Cardiac muscle cell (in vitro differentiated cells and primary cell): ENCODE measurements around the gene TEX53. TPM values are rescaled to one million over a fixed set of nuclear protein-coding genes. Genes with fewer than 3 reads are reported as not detected.

Source experiments
- DNase-seq, 2 donors: peaks; one replicate each; pipeline versions ENCODE4 v3.0.0 to v3.0.0-alpha.2; 2010 to 2017; ENCODE audit warnings: low read depth in 1 of 2, low spot score in 1 of 2
- H3K27ac ChIP-seq: fragments of 200-600 bp; sonication (generic); 2 replicates; pipeline ENCODE4 v1.5.1; 2016
- H3K27me3 ChIP-seq: fragments of 200-600 bp; sonication (generic); 2 replicates; pipeline ENCODE4 v1.6.0; 2016; ENCODE audit warnings: control low read depth
- H3K36me3 ChIP-seq: fragments of 200-600 bp; sonication (generic); 2 replicates; pipeline ENCODE4 v1.5.1; 2016; ENCODE audit warnings: control low read depth
- H3K4me1 ChIP-seq: fragments of 200-600 bp; sonication (generic); 2 replicates; pipeline ENCODE4 v1.8.1; 2017; ENCODE audit warnings: low read depth, mild to moderate bottlenecking, mixed run types
- H3K4me3 ChIP-seq: fragments of 200-600 bp; sonication (generic); 2 replicates; pipeline ENCODE4 v1.5.1; 2016; ENCODE audit warnings: mild to moderate bottlenecking
- H3K9me3 ChIP-seq: fragments of 200-600 bp; sonication (generic); 2 replicates; pipeline ENCODE4 v1.5.1; 2017; ENCODE audit warnings: low read depth, mild to moderate bottlenecking, control low read depth
- CTCF ChIP-seq: IDR thresholded peaks from 2 replicates; pipeline ENCODE4 v1.5.1; 2012; ENCODE audit warnings: low read depth, mild to moderate bottlenecking, low read length
- polyA plus RNA-seq: library from polyadenylated mRNA; unstranded; fragments of >200 nt; fragmentation: Nextera tagmentation; extraction: Ambion mirVana; gene quantifications from 2 replicates; pipeline ENCODE4 v1.2.1, GENCODE V29; 2016
- total RNA-seq: library from RNA; depleted of rRNA; stranded (reverse); fragments of >200 nt; gene quantifications from 2 replicates; pipeline ENCODE4 v1.2.3, GENCODE V29; 2016

TEX53 gene
- total and polyA plus RNA-seq, 2 experiments from 2014 or later = not detected

- H3K4me3 ChIP-seq = no peak overlapping the region
- no peaks in the 10 kb centered on the region for H3K9me3 ChIP-seq
- no peaks in the 10 kb centered on the region for H3K36me3 ChIP-seq
- no peak overlapping the region for H3K27ac ChIP-seq
- TF ChIP-seq CTCF = no peak
- no peak for DNase-seq
- no peaks in the 10 kb centered on the region for H3K27me3 ChIP-seq
- H3K4me1 ChIP-seq = no peaks in the 10 kb centered on the region
Observed at GRCh38 chr9:114629563-114630090, 28.0 kb downstream of the TEX53 start.

GRCh38 chr9:114627553-114627952, 30.1 kb downstream of the TEX53 start:
- TF ChIP-seq CTCF = no peak
- DNase-seq = no peak

GRCh38 chr9:114626415-114627020, 31.1 kb downstream of the TEX53 start:
- TF ChIP-seq CTCF = no peak
- H3K9me3 ChIP-seq = no peaks in the 10 kb centered on the region
- no peak for DNase-seq
- H3K27me3 ChIP-seq = no peaks in the 10 kb centered on the region
- H3K4me3 ChIP-seq = no peak overlapping the region
- H3K27ac ChIP-seq = no peak overlapping the region
- no peaks in the 10 kb centered on the region for H3K4me1 ChIP-seq
- no peaks in the 10 kb centered on the region for H3K36me3 ChIP-seq

More at GRCh38 chr9:114627553-114627952, 30.1 kb downstream of the TEX53 start:
- H3K4me1 ChIP-seq = no peaks in the 10 kb centered on the region
- H3K36me3 ChIP-seq = no peaks in the 10 kb centered on the region
- no peaks in the 10 kb centered on the region for H3K27me3 ChIP-seq
- no peak overlapping the region for H3K4me3 ChIP-seq
- H3K9me3 ChIP-seq = no peaks in the 10 kb centered on the region
- no peak overlapping the region for H3K27ac ChIP-seq

GRCh38 chr9:114624677-114625076, 32.9 kb downstream of the TEX53 start:
- no peaks in the 10 kb centered on the region for H3K36me3 ChIP-seq
- H3K4me3 ChIP-seq = no peak overlapping the region
- H3K9me3 ChIP-seq = no peaks in the 10 kb centered on the region
- no peaks in the 10 kb centered on the region for H3K27me3 ChIP-seq
- no peaks in the 10 kb centered on the region for H3K4me1 ChIP-seq
- no peak for DNase-seq
- no peak for TF ChIP-seq CTCF
- H3K27ac ChIP-seq = no peak overlapping the region

GRCh38 chr9:114621975-114622609, 35.5 kb downstream of the TEX53 start:
- DNase-seq = peak in 1 of 2 donors; percentile 87
- no peaks in the 10 kb centered on the region for H3K27me3 ChIP-seq
- H3K27ac ChIP-seq = no peak overlapping the region
- H3K4me1 ChIP-seq = no peaks in the 10 kb centered on the region
- no peak overlapping the region for H3K4me3 ChIP-seq
- H3K9me3 ChIP-seq = no peaks in the 10 kb centered on the region
- H3K36me3 ChIP-seq = no peaks in the 10 kb centered on the region
- TF ChIP-seq CTCF = no peak
